OCI-LY7 (cell line): ENCODE measurements around the gene GPR78. TPM values are rescaled to one million over a fixed set of nuclear protein-coding genes. Genes with fewer than 3 reads are reported as not detected.

ENCODE experiments used
- BruUV-seq: library from RNA; stranded (reverse); fragments of 400-500 nt; replicated peaks from 2 replicates; lab custom pipeline; 2021; lab: Mats Ljungman, UMichigan
- CTCF ChIA-PET: fragments of 300-600 bp; sonication (Branson Sonifier 250); formaldehyde crosslinking; loops from one replicate; lab custom pipeline; 2022; ENCODE audit warnings: antibody characterized with exemption; ENCODE audit not compliant: unreplicated experiment; lab: Charles Lee
- POLR2A ChIA-PET: fragments of 300-600 bp; sonication (Branson Sonifier 250); formaldehyde crosslinking; loops from one replicate; lab custom pipeline; 2022; ENCODE audit warnings: antibody characterized with exemption; lab: Charles Lee
- DNase-seq: peaks from one replicate; pipeline ENCODE4 v3.0.0-alpha.2; 2015; ENCODE audit warnings: low spot score
- H2AFZ ChIP-seq: fragments of 200-600 bp; sonication (generic), shearing (Covaris generic); 2 replicates; pipeline ENCODE4 v1.6.1; 2014; ENCODE audit warnings: mild to moderate bottlenecking, antibody characterized with exemption, low read length, moderate library complexity
- H3K27ac ChIP-seq: fragments of 200-600 bp; sonication (generic); 2 replicates; pipeline ENCODE4 v1.5.1; 2014; ENCODE audit warnings: mixed run types, low read depth, mild to moderate bottlenecking, moderate library complexity, low read length, inconsistent platforms; ENCODE audit not compliant: poor library complexity, severe bottlenecking
- H3K36me3 ChIP-seq: fragments of 200-600 bp; sonication (generic); 2 replicates; pipeline ENCODE4 v1.6.1; 2014; ENCODE audit warnings: mild to moderate bottlenecking, antibody characterized with exemption, low read length, moderate library complexity, mixed read lengths; ENCODE audit not compliant: insufficient read depth
- H3K4me1 ChIP-seq: fragments of 200-600 bp; sonication (generic); 2 replicates; pipeline ENCODE4 v1.5.1; 2014; ENCODE audit warnings: mild to moderate bottlenecking, low read length; ENCODE audit not compliant: insufficient read depth, poor library complexity, severe bottlenecking
- H3K4me2 ChIP-seq: fragments of 200-600 bp; sonication (generic); 2 replicates; pipeline ENCODE4 v1.6.1; 2014; ENCODE audit warnings: mild to moderate bottlenecking, low read length
- H3K4me3 ChIP-seq: fragments of 200-600 bp; sonication (generic); 2 replicates; pipeline ENCODE4 v1.5.1; 2014; ENCODE audit warnings: mild to moderate bottlenecking, low read depth, low read length; ENCODE audit not compliant: poor library complexity, severe bottlenecking
- H3K79me2 ChIP-seq: fragments of 200-600 bp; sonication (generic); 2 replicates; pipeline ENCODE4 v1.6.1; 2016; ENCODE audit warnings: low read depth, mild to moderate bottlenecking, low read length, moderate library complexity, mixed read lengths; ENCODE audit not compliant: insufficient read depth
- H3K9me2 ChIP-seq: fragments of 200-600 bp; sonication (generic); 2 replicates; pipeline ENCODE4 v1.6.1; 2016; ENCODE audit warnings: mild to moderate bottlenecking, low read length, mixed read lengths; ENCODE audit not compliant: insufficient read depth
- H3K9me3 ChIP-seq: fragments of 200-600 bp; sonication (generic); 2 replicates; pipeline ENCODE4 v1.6.1; 2014; ENCODE audit warnings: mild to moderate bottlenecking, mixed run types, low read length, mixed read lengths
- H4K20me1 ChIP-seq: fragments of 200-600 bp; sonication (generic); 2 replicates; pipeline ENCODE4 v1.6.1; 2014; ENCODE audit warnings: mild to moderate bottlenecking, antibody characterized with exemption, low read length, moderate library complexity, mixed read lengths; ENCODE audit not compliant: insufficient read depth
- EZH2phosphoT487 ChIP-seq: fragments of 200-600 bp; sonication (generic); IDR thresholded peaks from 2 replicates; pipeline ENCODE4 v1.6.1; 2018; ENCODE audit warnings: low read depth, borderline replicate concordance, mild to moderate bottlenecking, mixed run types, antibody characterized with exemption, low read length, moderate library complexity, mixed read lengths
- intact Hi-C: fragments of 100-400 bp; cut with micrococcal nuclease; formaldehyde crosslinking; loops from one replicate; pipeline ENCODE4 v1.10.0; 2022; ENCODE audit not compliant: unreplicated experiment
- total RNA-seq, 2 experiments: library from RNA; depleted of rRNA in 1 of 2; stranded (reverse); fragments of >200 nt in 1 of 2; shearing (Covaris generic) in 1 of 2; gene quantifications; 2 replicates each; pipeline ENCODE4 v1.2.3, GENCODE V29; 2014 to 2022
- TF ChIP-seq, protein P1 (sequence below): fragments of 200-600 bp; sonication (generic); conservative IDR thresholded peaks from 2 replicates; pipeline ENCODE4 v1.5.1; 2014; ENCODE audit warnings: mild to moderate bottlenecking, antibody characterized with exemption, low read length, moderate library complexity, mixed read lengths

GPR78 gene
- total RNA-seq, 2 experiments from 2014 or later = not detected

DNA sequence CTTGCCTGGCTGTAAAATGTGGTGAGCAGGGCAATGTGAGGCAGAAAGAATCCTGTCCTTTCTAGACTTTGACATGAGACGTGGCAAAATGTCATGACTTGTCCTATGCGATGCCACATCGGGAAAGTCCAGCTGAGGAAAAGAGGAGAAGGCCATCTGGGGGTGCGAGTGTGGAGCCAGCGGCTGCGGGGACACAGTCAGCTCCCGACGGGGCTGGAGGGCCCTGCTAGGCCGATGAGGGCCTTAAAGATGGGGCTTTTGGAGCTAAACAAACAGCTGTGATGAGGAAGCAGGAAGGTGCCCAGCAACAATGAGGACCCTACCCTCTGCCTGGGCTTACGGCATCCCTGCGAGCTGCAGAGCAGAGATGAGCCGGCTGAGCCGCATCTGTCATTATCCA lies 20.1 kb downstream of the GPR78 start:
- no peaks in the 10 kb centered on the region for H4K20me1 ChIP-seq
- intact Hi-C loops = no loop called here
- H3K9me3 ChIP-seq = no peaks in the 10 kb centered on the region

DNA sequence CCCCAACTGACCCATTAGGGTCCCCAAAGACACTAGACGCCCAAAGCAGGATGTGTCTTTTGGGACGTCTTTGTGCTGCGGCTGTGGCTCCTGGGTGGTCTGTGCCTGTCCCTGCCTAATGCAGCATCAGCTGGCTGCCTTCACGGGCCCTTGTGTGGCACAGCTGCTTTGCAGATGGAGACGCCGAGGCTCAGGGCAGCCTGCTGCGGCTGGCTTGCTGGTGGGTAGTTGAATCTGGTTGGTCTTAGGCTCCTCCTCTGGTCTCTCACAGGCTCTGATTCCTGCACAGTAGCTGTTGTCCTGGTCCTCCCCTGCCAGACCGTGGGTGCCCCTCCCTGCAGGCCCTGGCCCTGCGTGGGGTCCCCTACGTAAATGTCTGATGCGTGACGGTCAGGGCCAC lies 20.5 kb downstream of the GPR78 start:
- no peaks in the 10 kb centered on the region for H4K20me1 ChIP-seq
- H3K27ac ChIP-seq = no peak overlapping the region
- no peaks in the 10 kb centered on the region for H3K79me2 ChIP-seq
- CTCF ChIA-PET = no interaction called here
- no peak overlapping the region for H3K4me2 ChIP-seq
- H2AFZ ChIP-seq = no peak overlapping the region
- H3K4me3 ChIP-seq = no peak overlapping the region
- H3K9me2 ChIP-seq = no peaks in the 10 kb centered on the region
- no peaks in the 10 kb centered on the region for H3K36me3 ChIP-seq
- no peaks in the 10 kb centered on the region for H3K9me3 ChIP-seq
- TF ChIP-seq, protein P1, sequence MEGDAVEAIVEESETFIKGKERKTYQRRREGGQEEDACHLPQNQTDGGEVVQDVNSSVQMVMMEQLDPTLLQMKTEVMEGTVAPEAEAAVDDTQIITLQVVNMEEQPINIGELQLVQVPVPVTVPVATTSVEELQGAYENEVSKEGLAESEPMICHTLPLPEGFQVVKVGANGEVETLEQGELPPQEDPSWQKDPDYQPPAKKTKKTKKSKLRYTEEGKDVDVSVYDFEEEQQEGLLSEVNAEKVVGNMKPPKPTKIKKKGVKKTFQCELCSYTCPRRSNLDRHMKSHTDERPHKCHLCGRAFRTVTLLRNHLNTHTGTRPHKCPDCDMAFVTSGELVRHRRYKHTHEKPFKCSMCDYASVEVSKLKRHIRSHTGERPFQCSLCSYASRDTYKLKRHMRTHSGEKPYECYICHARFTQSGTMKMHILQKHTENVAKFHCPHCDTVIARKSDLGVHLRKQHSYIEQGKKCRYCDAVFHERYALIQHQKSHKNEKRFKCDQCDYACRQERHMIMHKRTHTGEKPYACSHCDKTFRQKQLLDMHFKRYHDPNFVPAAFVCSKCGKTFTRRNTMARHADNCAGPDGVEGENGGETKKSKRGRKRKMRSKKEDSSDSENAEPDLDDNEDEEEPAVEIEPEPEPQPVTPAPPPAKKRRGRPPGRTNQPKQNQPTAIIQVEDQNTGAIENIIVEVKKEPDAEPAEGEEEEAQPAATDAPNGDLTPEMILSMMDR = no peak
- intact Hi-C loops = no loop called here
- POLR2A ChIA-PET = no interaction called here
- no TSS peak for BruUV-seq
- DNase-seq = no peak
- H3K4me1 ChIP-seq = no peaks in the 10 kb centered on the region

More for the DNA sequence above, 20.1 kb downstream of the GPR78 start:
- Histone ChIP-seq H3K4me3 (no peak overlapping the region), H3K27ac (no peak overlapping the region), H3K4me1 (no peaks in the 10 kb centered on the region), H3K36me3 (no peaks in the 10 kb centered on the region), H3K79me2 (no peaks in the 10 kb centered on the region), H2AFZ (no peak overlapping the region), H3K9me2 (no peaks in the 10 kb centered on the region), H3K4me2 (no peak overlapping the region)
- CTCF ChIA-PET = no interaction called here
- POLR2A ChIA-PET = no interaction called here
- no TSS peak for BruUV-seq
- DNase-seq = no peak
- TF ChIP-seq EZH2phosphoT487 = no peak
- TF ChIP-seq, protein P1 = no peak

DNA sequence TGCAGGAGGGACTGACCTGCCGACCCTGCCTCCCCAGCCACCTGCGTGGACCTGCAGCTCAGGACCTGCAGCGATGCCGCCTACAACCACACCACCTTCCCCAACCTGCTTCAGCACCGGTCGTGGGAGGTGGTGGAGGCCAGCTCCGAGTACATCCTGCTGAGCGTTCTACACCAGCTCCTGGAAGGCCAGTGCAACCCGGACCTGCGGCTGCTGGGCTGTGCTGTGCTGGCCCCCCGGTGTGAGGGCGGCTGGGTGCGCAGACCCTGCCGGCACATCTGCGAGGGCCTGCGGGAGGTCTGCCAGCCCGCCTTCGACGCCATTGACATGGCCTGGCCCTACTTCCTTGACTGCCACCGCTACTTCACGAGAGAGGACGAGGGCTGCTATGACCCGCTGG lies 20.9 kb downstream of the GPR78 start:
- CTCF ChIA-PET = no interaction called here

More for the DNA sequence above, 20.9 kb downstream of the GPR78 start:
- Histone ChIP-seq H3K36me3 (no peaks in the 10 kb centered on the region), H3K4me1 (no peaks in the 10 kb centered on the region), H3K9me3 (no peaks in the 10 kb centered on the region), H3K4me3 (no peak overlapping the region), H4K20me1 (no peaks in the 10 kb centered on the region), H2AFZ (no peak overlapping the region), H3K9me2 (no peaks in the 10 kb centered on the region), H3K27ac (no peak overlapping the region), H3K79me2 (no peaks in the 10 kb centered on the region), H3K4me2 (no peak overlapping the region)
- no peak for DNase-seq
- intact Hi-C loops = no loop called here
- no TSS peak for BruUV-seq
- no peak for TF ChIP-seq EZH2phosphoT487
- TF ChIP-seq, protein P1 = no peak
- POLR2A ChIA-PET = no interaction called here
